SK-N-MC (cell line): ENCODE data around the gene MYO1D.

Source experiments
- EZH2 ChIP-seq: fragments of 200-600 bp; sonication (generic); IDR thresholded peaks from one replicate; pipeline ENCODE4 v1.6.1; 2017; ENCODE audit warnings: antibody characterized with exemption
- FOXP2 ChIP-seq: optimal IDR thresholded peaks from 2 replicates; pipeline ENCODE3; 2011; ENCODE audit warnings: mild to moderate bottlenecking, moderate library complexity; ENCODE audit not compliant: insufficient read depth; ENCODE audit errors: extremely low read length, control extremely low read depth
- POLR2AphosphoS5 ChIP-seq: IDR thresholded peaks from 2 replicates; pipeline ENCODE4 v1.6.1; 2012; ENCODE audit warnings: mild to moderate bottlenecking, low read depth, low read length, borderline replicate concordance

- TF ChIP-seq POLR2AphosphoS5 (no peak), EZH2 (no peak), FOXP2 (no peak)
These were observed 388.8 kb downstream of the MYO1D start for GRCh38 chr17:32488177-32488542.
